Chondrocyte (in vitro differentiated cells): Measurements from ENCODE around the gene PTPRE. TPM values are rescaled to one million over a fixed set of nuclear protein-coding genes. Genes with fewer than 3 reads are reported as not detected.

ENCODE experiments used
- DNase-seq: peaks from one replicate; pipeline ENCODE4 v3.0.0; 2021; ENCODE audit warnings: mixed read lengths, low spot score
- H3K27ac Mint-ChIP-seq: one replicate; pipeline ENCODE4 v1.8.0; 2021; ENCODE audit warnings: mild to moderate bottlenecking, moderate library complexity, mixed read lengths; ENCODE audit not compliant: unreplicated experiment
- H3K27me3 Mint-ChIP-seq: 2 replicates; pipeline ENCODE4 v1.8.0; 2021; ENCODE audit warnings: low read depth, mixed read lengths
- H3K36me3 Mint-ChIP-seq: 2 replicates; pipeline ENCODE4 v1.8.0; 2021; ENCODE audit warnings: low read depth, mixed read lengths
- H3K4me1 Mint-ChIP-seq: 2 replicates; pipeline ENCODE4 v1.8.0; 2021; ENCODE audit warnings: low read depth, mild to moderate bottlenecking, mixed read lengths
- H3K4me3 Mint-ChIP-seq: one replicate; pipeline ENCODE4 v1.8.0; 2021; ENCODE audit warnings: mild to moderate bottlenecking, moderate library complexity, mixed read lengths; ENCODE audit not compliant: unreplicated experiment
- H3K9me3 Mint-ChIP-seq: 2 replicates; pipeline ENCODE4 v1.8.0; 2021; ENCODE audit warnings: low read depth, mixed read lengths
- total RNA-seq: library from RNA; stranded (reverse); gene quantifications from 3 replicates; pipeline ENCODE4 v1.2.1, GENCODE V29; 2021
- TF ChIP-seq, protein P1 (sequence below): fragments of 200-600 bp; sonication (generic); IDR thresholded peaks from 2 replicates; pipeline ENCODE4 v1.5.0; 2021; ENCODE audit warnings: antibody characterized with exemption, mild to moderate bottlenecking, moderate library complexity

The PTPRE gene
- total RNA-seq, 1 donor from 2014 or later, result 6.2 TPM

GRCh38 chr10:128056303-128057050, 149.6 kb downstream of the PTPRE start:
- Mint-ChIP-seq H3K4me3 (no peak overlapping the region), H3K9me3 (no peaks in the 10 kb centered on the region), H3K4me1 (peaks cover 18% of the 10 kb centered on the region), H3K27ac (no peak overlapping the region), H3K27me3 (no peaks in the 10 kb centered on the region), H3K36me3 (no peaks in the 10 kb centered on the region)
- DNase-seq, result peak; percentile 80
- TF ChIP-seq, protein P1, sequence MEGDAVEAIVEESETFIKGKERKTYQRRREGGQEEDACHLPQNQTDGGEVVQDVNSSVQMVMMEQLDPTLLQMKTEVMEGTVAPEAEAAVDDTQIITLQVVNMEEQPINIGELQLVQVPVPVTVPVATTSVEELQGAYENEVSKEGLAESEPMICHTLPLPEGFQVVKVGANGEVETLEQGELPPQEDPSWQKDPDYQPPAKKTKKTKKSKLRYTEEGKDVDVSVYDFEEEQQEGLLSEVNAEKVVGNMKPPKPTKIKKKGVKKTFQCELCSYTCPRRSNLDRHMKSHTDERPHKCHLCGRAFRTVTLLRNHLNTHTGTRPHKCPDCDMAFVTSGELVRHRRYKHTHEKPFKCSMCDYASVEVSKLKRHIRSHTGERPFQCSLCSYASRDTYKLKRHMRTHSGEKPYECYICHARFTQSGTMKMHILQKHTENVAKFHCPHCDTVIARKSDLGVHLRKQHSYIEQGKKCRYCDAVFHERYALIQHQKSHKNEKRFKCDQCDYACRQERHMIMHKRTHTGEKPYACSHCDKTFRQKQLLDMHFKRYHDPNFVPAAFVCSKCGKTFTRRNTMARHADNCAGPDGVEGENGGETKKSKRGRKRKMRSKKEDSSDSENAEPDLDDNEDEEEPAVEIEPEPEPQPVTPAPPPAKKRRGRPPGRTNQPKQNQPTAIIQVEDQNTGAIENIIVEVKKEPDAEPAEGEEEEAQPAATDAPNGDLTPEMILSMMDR, result no peak

DNA sequence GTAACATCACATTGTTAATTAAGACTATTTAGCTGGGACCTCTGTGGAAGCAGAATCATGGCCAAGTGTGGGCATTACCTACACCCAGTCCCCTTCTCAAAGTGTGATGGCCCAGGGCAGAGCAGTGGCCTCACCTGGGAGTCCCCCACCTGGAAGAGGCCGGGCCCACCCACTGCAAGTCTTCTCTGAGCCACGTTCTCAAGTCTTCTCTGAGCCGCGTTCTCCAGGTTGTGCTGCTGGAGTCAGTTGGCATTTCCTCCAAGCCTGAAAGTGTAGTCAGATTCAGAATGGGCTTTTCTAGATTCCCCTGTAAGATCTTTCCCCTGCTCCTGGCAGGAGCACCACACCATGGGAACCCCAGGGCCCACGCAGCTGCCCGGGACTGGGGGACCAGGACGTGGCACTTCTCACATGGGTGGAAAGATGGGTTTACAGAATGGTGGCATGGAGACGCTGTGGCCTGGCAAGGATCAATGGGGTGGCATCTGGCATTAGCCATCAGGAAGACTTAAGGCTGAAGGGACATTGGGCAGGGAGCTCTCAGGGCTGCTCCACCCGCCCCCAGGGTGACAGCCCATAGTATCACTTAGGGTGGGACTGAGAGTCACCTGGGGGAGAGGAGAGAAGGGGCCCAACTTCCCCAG, 151.3 kb downstream of the PTPRE start:
- peak; percentile 86 for DNase-seq
- Mint-ChIP-seq H3K27me3 (no peaks in the 10 kb centered on the region), H3K36me3 (no peaks in the 10 kb centered on the region), H3K4me1 (peaks cover 35% of the 10 kb centered on the region), H3K27ac (no peak overlapping the region), H3K9me3 (no peaks in the 10 kb centered on the region), H3K4me3 (no peak overlapping the region)
- TF ChIP-seq, protein P1, result no peak

DNA sequence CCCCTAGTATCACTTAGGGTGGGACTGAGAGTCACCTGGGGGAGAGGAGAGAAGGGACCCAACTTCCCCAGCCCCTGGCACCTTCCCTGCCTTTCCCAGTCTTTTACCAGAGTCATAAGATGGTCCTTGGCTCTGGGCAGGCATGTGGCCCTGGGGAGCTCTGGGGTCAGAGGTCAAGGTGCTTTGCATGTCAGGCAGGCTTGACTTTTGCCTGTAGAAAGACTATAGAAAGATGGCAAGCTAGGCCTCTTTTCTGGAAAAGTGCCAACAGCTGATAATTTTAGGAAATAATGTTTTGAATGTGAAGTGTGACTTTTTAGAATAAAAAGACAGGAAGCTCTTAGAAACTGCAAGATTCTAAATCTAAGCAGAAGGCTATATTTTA, 151.8 kb downstream of the PTPRE start:
- TF ChIP-seq, protein P1, result no peak
- no peak overlapping the region for H3K4me3 Mint-ChIP-seq
- H3K27me3 Mint-ChIP-seq, result no peaks in the 10 kb centered on the region
- no peaks in the 10 kb centered on the region for H3K36me3 Mint-ChIP-seq
- DNase-seq, result no peak
- H3K9me3 Mint-ChIP-seq, result no peaks in the 10 kb centered on the region
- H3K27ac Mint-ChIP-seq, result no peak overlapping the region
- peaks cover 40% of the 10 kb centered on the region for H3K4me1 Mint-ChIP-seq

- H3K27ac Mint-ChIP-seq, result no peak overlapping the region
- DNase-seq, result peak; percentile 52
- no peaks in the 10 kb centered on the region for H3K9me3 Mint-ChIP-seq
- H3K27me3 Mint-ChIP-seq, result no peaks in the 10 kb centered on the region
- H3K36me3 Mint-ChIP-seq, result no peaks in the 10 kb centered on the region
- H3K4me3 Mint-ChIP-seq, result no peak overlapping the region
- peaks cover 45% of the 10 kb centered on the region for H3K4me1 Mint-ChIP-seq
- TF ChIP-seq, protein P1, result no peak
Observed at GRCh38 chr10:128059266-128059981, 152.5 kb downstream of the PTPRE start.

GRCh38 chr10:128059982-128060293, 153.0 kb downstream of the PTPRE start:
- no peak for DNase-seq
- Mint-ChIP-seq H3K4me3 (no peak overlapping the region), H3K27me3 (no peaks in the 10 kb centered on the region), H3K9me3 (no peaks in the 10 kb centered on the region), H3K4me1 (peaks cover 50% of the 10 kb centered on the region), H3K36me3 (no peaks in the 10 kb centered on the region), H3K27ac (no peak overlapping the region)
- TF ChIP-seq, protein P1, result no peak
